NB4 (cell line): ENCODE measurements around the gene TRIP13.

Experiments
- MYC ChIP-seq: IDR thresholded peaks from 2 replicates; pipeline ENCODE4 v1.6.1; 2011; ENCODE audit warnings: low read depth, low read length
- POLR2A ChIP-seq: IDR thresholded peaks from 2 replicates; pipeline ENCODE4 v1.6.1; 2011; ENCODE audit warnings: mild to moderate bottlenecking; ENCODE audit not compliant: insufficient read length; ENCODE audit errors: extremely low read depth
- TF ChIP-seq, protein P1 (sequence below): IDR thresholded peaks from one replicate; pipeline ENCODE4 v1.5.1; 2012; ENCODE audit warnings: low read depth, low read length
- TF ChIP-seq, protein P2 (sequence below): IDR thresholded peaks from 2 replicates; pipeline ENCODE4 v1.6.1; 2011; ENCODE audit warnings: low read depth, low read length

DNA sequence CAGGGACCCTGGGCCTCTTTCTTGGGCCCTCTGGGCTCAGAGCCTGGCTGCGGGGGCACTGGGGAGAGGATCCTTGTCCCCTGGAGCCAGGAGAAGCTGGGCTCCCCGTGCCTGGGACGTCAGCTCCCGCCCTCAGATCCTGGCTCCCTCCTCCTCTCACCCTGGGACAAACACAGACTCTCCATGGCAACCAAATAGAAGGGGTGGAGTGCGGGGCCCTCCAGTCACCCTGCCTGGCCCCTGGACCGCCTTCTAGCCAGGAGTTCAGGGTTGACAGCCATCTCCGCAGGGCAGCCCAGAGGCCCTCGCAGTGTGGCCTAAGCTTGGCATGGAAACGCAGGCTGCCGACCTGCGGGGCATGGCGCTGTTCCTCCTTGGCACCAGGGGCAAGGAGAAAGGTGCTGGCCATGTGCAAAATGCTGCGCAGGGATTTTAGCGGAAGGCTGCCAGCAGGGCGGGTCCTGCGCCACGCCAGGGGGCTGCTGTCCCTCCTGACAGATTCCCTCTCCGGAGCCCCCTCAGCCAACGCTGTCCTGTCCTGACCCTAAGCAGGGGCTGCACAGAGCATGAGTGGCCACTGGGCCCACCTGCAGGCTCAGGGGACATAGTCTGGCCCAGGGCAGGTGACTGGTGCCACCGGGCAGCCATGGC, 42.9 kb upstream of the TRIP13 start:
- TF ChIP-seq, protein P1, sequence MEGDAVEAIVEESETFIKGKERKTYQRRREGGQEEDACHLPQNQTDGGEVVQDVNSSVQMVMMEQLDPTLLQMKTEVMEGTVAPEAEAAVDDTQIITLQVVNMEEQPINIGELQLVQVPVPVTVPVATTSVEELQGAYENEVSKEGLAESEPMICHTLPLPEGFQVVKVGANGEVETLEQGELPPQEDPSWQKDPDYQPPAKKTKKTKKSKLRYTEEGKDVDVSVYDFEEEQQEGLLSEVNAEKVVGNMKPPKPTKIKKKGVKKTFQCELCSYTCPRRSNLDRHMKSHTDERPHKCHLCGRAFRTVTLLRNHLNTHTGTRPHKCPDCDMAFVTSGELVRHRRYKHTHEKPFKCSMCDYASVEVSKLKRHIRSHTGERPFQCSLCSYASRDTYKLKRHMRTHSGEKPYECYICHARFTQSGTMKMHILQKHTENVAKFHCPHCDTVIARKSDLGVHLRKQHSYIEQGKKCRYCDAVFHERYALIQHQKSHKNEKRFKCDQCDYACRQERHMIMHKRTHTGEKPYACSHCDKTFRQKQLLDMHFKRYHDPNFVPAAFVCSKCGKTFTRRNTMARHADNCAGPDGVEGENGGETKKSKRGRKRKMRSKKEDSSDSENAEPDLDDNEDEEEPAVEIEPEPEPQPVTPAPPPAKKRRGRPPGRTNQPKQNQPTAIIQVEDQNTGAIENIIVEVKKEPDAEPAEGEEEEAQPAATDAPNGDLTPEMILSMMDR, result no peak
- TF ChIP-seq, protein P2, sequence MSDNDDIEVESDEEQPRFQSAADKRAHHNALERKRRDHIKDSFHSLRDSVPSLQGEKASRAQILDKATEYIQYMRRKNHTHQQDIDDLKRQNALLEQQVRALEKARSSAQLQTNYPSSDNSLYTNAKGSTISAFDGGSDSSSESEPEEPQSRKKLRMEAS, result no peak
- TF ChIP-seq POLR2A (no peak), MYC (no peak)
